ENCODE measurements around the gene IL22RA1. TPM values are rescaled to one million over a fixed set of nuclear protein-coding genes. Genes with fewer than 3 reads are reported as not detected.

IL22RA1 gene
- total and polyA plus RNA-seq, 2 of the 8 experiments (the other 6 are each of a cell fraction or from before 2014, with no cell fraction given), result 0.17 to 0.32 TPM

DNA sequence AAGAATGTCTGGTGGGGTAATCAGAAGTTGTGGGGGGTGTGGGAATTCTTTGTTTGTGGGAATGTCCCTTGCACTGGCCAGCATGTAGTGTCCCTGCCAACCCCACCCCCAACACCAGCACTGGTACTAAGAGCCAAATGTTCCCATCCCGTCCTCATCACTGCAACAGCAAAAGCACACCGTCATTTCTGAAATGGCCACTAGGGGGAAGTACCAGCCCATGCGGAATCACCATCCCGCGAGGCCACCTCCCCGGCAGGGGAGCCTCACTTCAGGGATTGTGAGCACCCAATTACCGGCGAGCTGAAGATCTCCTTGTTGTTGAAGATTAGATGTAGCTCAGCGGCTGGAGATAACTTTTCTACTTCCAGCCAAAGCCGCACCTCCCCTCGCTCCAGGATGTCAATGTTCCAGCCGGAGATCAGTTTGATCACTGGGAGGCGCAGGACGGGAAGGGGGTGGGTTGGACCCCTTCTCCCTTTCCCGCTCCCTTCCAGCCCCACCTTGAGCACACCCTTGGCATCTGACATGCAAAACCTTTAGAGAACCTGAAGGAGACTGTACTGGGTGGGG lies 72.0 kb downstream of the IL22RA1 start (continued):
- TF ChIP-seq CTBP2 (IDR thresholded peaks at IDR 0.05; ENCODE audit: borderline replicate concordance, insufficient read depth, insufficient read length, low read length) (no peak), TEAD4 (IDR thresholded peaks at IDR 0.05; ENCODE audit: low read depth, low read length) (no peak), TBP (IDR thresholded peaks at IDR 0.05; ENCODE audit: low read depth, low read length) (no peak), BRCA1 (IDR thresholded peaks at IDR 0.05; ENCODE audit: low read depth, low read length) (no peak), ASH2L (IDR thresholded peaks at IDR 0.05; ENCODE audit: low read length) (peak; percentile 28), SP4 (IDR thresholded peaks at IDR 0.05; ENCODE audit: low read length) (0 out of 2 replicates have a peak, but pooled peaks have one; percentile 38), SP2 (IDR thresholded peaks at IDR 0.05; ENCODE audit: low read length) (no peak), CREB1 (IDR thresholded peaks at IDR 0.05) (peak; percentile 52; the same call in 1 of the 2 replicates), EP300 (IDR thresholded peaks at IDR 0.05; ENCODE audit: borderline replicate concordance in 1 of 2, low read depth in 2 of 2, low read length in 2 of 2) (0 out of 3 replicates have a peak, but pooled peaks of 1 of the 2 experiments have one; percentile 7), SIRT6 (IDR thresholded peaks at IDR 0.05; ENCODE audit: low read length) (no peak), JUN (IDR thresholded peaks at IDR 0.05; ENCODE audit: low read depth, low read length) (no peak), SAP30 (IDR thresholded peaks at IDR 0.05; ENCODE audit: insufficient read depth, insufficient replicate concordance, low read length) (no peak), RNF2 (IDR thresholded peaks at IDR 0.05; ENCODE audit: borderline replicate concordance, low read depth, low read length, missing control alignments, poor library complexity, severe bottlenecking) (no peak), ZNF274 (IDR thresholded peaks at IDR 0.05; ENCODE audit: borderline replicate concordance, extremely low read depth, low read length) (no peak), KDM4A (IDR thresholded peaks at IDR 0.05; ENCODE audit: low read depth, low read length, severe bottlenecking) (no peak), HDAC6 (IDR thresholded peaks at IDR 0.05; ENCODE audit: low read depth, low read length) (no peak), YY1 (IDR thresholded peaks at IDR 0.05; ENCODE audit: low read depth, low read length) (peak; percentile 49; the same call in 1 of the 2 replicates), SIN3A (conservative IDR thresholded peaks at IDR 0.05 in 1 of 2, IDR thresholded peaks at IDR 0.05 in 1 of 2; ENCODE audit: low read depth in 1 of 2, low read length in 2 of 2) (no peak)
- TF ChIP-seq, protein P1, sequence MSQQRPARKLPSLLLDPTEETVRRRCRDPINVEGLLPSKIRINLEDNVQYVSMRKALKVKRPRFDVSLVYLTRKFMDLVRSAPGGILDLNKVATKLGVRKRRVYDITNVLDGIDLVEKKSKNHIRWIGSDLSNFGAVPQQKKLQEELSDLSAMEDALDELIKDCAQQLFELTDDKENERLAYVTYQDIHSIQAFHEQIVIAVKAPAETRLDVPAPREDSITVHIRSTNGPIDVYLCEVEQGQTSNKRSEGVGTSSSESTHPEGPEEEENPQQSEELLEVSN (IDR thresholded peaks at IDR 0.05), result peak; percentile 55; the same call in 1 of the 2 replicates
- TF ChIP-seq, protein P2, sequence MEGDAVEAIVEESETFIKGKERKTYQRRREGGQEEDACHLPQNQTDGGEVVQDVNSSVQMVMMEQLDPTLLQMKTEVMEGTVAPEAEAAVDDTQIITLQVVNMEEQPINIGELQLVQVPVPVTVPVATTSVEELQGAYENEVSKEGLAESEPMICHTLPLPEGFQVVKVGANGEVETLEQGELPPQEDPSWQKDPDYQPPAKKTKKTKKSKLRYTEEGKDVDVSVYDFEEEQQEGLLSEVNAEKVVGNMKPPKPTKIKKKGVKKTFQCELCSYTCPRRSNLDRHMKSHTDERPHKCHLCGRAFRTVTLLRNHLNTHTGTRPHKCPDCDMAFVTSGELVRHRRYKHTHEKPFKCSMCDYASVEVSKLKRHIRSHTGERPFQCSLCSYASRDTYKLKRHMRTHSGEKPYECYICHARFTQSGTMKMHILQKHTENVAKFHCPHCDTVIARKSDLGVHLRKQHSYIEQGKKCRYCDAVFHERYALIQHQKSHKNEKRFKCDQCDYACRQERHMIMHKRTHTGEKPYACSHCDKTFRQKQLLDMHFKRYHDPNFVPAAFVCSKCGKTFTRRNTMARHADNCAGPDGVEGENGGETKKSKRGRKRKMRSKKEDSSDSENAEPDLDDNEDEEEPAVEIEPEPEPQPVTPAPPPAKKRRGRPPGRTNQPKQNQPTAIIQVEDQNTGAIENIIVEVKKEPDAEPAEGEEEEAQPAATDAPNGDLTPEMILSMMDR (IDR thresholded peaks at IDR 0.05; ENCODE audit: control extremely low read depth in 1 of 3, insufficient read depth in 1 of 3, low read depth in 1 of 3, low read length in 3 of 3), result peak; percentile 90 to 94 (median 94)
